ENCODE results near the gene PALM. TPM values are rescaled to one million over a fixed set of nuclear protein-coding genes. Genes with fewer than 3 reads are reported as not detected.
A peak's percentile ranks its signal among the peaks of the same experiment; 100 is the strongest.
"Not testable (repeated sequence)": the region's sequence is repeated elsewhere in the genome, so short reads cannot be mapped to it uniquely, and the experiment has no call there.

Gene PALM
- total RNA-seq, 1 experiment from 2014 or later = 1.4 TPM

DNA sequence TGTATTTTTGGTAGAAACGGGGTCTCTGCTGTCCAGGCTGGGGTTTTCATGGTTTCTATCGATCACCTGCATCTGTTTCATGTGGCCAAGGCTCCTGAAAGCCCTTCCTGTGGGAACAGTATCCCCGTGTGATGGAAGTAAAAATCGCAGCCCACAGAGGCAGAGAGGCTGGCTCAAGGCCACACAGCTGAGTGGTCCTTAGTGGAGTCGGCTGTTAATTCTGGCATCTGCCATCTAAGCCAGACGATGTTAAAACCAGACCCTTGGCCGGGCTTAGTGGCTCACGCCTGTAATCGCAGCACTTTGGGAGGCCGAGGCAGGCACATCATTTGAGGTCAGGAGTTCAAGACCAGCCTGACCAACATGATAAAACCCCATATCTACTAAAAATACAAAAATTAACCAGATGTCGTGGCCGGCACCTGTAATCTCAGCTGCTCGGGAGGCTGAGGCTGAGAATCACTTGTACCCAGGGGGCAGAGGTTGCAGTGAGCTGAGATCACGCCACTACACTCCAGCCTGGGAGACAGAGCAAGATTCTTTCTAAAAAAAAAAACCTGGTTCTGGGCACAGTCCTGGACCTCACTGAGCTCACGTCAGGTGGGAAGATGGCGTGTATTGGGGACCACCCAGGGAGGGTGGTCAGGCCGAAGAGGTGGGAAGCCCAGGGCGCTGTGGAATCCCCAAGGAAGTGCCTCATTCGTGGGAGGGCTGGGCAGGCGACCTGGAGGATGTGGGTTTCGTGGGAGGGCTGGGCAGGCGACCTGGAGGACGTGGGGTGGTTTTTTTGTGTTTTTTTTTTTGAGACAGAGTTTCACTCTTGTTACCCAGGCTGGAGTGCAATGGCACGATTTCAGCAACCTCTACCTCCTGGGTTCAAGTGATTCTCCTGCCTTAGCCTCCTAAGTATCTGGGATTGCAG is 23.7 kb downstream of the PALM start:
- no peak for DNase-seq (ENCODE audit: low read depth)

- no peak for DNase-seq (ENCODE audit: low read depth)
Observed at GRCh38 chr19:734716-735115, 26.0 kb downstream of the PALM start.

DNA sequence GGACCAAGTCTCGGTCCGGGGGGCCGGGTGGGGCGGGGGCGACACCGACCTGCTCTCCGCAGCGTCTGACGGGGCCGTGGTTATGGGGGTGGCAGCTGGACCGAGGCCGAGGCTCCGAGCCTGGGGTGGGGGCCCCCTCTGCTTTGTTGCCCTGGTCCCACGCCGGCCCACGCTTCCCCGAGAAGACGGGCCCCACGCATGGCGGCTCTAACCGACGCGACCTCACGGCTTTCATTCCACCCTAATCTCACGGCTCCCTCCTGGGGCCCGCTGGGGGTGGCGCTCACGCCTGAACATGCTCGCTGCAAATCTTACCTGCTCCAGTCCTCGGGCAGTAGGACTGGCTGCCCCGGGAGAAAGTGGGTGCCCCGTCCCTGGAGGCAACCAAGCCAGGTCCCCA is 27.4 kb downstream of the PALM start:
- DNase-seq (ENCODE audit: low read depth) = no peak

DNA sequence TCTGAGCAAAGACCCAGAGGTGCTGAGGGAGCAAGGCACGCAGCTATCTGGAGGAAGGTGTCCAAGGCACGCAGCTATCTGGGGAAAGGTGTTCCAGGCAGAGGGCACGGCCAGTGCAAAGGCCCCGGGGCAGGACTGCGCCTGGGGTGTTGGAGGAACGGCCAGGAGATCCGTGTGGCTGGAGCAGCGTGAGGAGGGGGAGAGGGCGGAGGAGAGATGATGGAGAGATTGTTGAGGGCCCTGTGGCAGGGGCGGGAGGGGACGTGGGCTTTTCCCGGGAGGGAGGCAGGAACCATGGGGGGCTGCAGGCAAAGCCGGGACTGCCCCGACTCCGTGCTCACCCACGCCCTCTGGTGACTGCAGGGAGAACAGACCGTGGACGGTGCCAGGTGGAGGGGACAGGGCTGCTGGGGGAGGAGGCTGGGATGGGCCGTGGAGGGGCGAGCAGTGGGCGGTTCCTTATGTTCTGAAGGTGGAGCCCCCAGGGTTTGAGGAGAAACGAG is 28.9 kb downstream of the PALM start:
- DNase-seq (ENCODE audit: low read depth) = no peak

- no peak for DNase-seq (ENCODE audit: low read depth)
Observed at GRCh38 chr19:738509-739128, 29.9 kb downstream of the PALM start.

DNA sequence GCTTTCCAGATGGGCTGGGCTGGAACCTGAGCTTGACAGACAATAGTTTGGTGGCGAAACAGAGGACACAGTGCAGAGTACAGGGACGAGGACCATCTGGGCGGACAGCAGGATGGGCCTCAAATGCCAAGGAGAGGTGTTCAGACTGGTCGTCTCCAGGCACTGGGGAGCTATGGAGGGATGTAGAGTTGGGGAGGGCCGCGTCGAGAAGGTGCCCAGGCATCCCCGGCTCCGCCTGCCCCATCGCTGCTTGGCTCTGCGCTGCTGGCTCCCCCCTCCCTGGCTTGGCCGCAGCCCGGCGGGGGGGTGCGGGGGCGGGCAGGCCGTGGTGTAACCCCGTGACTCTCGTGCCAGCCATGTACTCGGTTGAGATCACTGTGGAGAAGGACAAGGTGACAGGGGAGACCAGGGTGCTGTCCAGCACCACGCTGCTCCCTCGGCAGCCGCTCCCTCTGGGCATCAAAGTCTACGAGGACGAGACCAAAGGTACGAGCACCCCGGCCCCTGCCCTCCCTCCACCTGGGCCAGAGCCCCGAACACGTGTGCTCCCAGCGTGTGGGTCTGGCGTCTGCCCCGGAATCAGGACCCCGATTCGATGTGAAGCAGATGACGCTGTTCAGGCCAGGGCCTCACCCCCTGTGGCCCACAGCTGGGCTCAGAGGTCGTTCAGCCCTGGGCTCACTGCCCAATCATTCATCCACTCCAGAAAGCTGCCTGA is 31.4 kb downstream of the PALM start:
- no peak for DNase-seq (ENCODE audit: low read depth)

- not testable (repeated sequence) for DNase-seq (ENCODE audit: low read depth)
Observed at GRCh38 chr19:740816-741505, 32.2 kb downstream of the PALM start.

- DNase-seq (ENCODE audit: low read depth) = no peak
Observed at GRCh38 chr19:741506-742131, 32.9 kb downstream of the PALM start.

GRCh38 chr19:742540-743075 is 33.9 kb downstream of the PALM start:
- no peak for DNase-seq (ENCODE audit: low read depth)

DNA sequence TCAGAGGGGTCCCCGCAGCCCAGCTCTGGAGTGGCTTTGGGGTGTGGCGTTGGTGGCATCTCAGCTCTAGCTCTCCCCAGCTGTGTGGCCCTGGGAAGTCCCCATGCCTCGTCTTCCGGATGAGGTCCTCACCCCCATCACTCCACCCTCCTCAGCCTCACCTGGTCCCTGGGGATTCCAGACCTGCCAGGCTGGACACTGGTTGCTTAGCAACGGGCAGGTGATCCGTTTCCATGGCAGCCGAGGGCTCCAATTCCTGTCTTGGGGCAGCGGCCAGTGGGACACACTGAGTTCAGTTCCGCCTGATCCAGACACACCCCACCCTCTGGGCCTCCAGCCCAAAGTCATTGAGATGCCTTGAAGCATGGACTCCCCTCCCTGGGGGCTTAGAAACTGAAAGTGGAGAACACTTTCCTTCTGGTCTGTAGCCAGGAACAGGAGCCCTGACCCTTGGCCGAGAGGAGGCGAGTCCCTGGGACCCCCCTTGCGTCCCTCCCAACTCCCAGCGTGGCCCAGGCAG is 34.5 kb downstream of the PALM start:
- no peak for DNase-seq (ENCODE audit: low read depth)

DNA sequence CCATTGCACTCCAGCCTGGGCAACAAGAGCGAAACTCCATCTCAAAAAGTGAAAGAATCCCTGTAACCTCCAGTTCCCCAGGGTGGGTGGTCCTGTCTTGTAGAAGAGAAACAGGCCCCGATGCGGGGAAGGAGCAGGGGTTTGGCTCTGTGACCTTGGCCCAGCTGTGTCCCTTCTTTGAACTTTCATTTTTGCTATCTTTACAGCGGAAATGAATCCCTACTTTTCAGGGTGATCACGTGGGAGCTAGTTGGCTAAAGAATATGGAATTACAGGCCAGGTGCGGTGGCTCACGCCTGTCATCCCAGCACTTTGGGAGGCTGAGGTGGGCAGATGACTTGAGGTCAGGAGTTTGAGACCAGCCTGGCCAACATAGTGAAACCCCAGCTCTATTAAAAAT is 36.4 kb downstream of the PALM start:
- DNase-seq (ENCODE audit: low read depth) = not testable (repeated sequence)

- DNase-seq (ENCODE audit: low read depth) = no peak
Observed at GRCh38 chr19:746208-746819, 37.6 kb downstream of the PALM start.

DNA sequence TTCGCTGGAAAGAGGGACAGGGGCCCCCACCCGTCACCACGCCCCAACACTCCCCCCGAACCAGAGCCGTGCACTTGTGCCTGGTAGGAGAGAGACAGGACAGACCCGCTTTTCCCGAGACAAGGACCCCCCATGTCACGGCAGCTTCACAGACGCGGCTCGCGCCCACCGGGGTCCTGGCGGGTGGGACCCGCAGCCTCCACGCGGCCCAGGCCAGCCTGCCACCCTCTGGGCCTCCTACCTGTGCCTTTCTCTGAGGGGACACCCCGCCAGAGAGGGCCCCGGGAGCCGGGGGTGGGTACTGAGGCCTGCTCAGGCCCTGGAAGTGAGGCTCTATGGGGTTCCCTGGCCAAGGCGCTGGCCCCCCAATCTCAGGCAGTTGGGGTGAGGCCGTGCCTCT is 38.2 kb downstream of the PALM start:
- no peak for DNase-seq (ENCODE audit: low read depth)

GRCh38 chr19:747432-748273 is 38.9 kb downstream of the PALM start:
- no peak for DNase-seq (ENCODE audit: low read depth)

DNA sequence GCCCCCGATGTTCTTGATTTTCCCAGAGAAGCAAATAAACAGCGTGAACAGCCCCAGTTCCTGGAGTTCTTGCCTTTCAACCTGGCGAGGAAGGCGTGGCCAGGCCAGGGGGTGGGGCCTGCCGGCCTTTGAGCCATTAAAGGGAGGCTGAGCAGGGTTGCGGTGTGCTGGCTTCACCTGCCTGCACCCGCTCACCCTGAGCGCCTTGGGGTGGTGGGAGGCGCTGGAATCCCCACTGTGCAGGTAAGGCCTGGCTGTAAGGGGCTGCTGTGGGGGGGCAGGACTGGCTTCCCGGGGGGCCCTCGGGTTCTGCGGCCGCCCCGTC is 39.5 kb downstream of the PALM start:
- DNase-seq (ENCODE audit: low read depth) = no peak

DNA sequence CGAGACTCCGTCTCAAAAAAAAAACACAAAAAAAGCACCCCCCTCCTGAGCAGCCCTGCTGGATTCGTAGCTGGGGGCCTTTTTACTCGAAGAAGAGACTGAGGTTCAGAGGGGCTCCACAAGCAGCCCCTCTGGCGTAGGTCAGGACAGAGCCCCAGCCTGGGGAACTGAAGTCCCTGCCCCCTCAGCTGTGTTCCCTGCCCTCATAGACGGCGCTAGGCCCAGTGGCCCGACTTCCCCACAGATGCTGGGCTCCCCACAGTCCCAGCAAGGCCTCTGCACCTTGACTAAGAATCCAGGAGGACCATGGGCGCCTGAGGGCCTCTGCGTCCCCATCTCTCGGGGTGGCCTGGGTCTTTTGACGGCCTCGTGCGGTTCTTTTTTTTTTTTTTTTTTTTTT is 41.1 kb downstream of the PALM start:
- DNase-seq (ENCODE audit: low read depth) = no peak

GRCh38 chr19:750640-751423 is 42.1 kb downstream of the PALM start, which contains the start of gene MISP:
Gene MISP (plus strand): TSS chr19:751112. CDS start chr19:756947, 5,835 bp downstream.
- no peak for DNase-seq (ENCODE audit: low read depth)

DNA sequence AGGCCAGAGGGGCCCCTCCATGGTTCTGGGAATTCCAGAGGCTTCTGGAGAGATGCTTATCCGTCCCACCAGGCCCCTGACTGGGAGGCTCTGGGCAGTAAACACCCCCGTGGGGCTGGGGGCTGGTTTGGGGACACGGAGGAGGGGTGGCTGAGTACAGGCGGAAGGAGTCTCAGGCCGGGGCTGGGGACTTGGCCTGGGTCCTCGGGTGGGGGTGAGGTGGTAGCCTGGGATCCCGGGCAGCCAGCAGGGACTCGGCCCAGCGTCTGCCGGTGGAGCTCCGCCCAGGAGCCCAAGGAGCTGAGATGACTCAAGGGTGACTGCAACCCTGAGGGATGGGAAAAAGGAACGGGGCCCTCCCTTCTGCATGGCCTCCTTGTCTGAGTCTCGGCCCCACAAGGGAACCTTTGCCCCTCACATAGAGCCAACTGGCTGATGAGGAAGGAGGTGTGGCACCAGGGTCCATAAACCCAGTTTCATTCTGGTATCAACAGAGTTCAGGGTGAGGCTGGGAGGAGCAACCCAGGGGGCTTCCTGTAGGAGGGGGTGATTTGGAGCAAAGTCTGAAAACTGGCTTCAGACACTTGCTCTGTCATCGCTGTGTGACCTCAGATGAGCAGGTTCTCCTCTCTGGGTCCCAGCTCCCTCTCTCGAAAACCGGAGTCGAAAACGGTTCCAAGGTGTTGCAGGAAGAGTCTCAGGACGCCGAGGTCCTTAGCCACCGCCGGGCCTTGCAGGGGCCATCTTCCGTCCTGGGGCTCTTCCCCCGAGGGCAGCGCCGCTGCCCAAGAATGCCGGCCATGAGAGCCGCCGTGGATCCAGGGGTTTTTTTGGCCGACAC is 43.0 kb downstream of the PALM start:
- DNase-seq (ENCODE audit: low read depth) = peak; percentile 85

Measured in M059J (cell line).